Muscle of leg (tissue), 11 donors: ENCODE data around the gene TCF12. TPM values are rescaled to one million over a fixed set of nuclear protein-coding genes. Genes with fewer than 3 reads are reported as not detected.
"Not testable (repeated sequence)": the region's sequence is repeated elsewhere in the genome, so short reads cannot be mapped to it uniquely, and the experiment has no call there.

Experiments
- DNase-seq: peaks from one replicate; pipeline ENCODE4 v3.0.0; 2013
- H3K27ac ChIP-seq: one replicate; pipeline ENCODE4 v1.5.1; 2013; ENCODE audit warnings: mild to moderate bottlenecking, low read length, control low read depth
- H3K27me3 ChIP-seq: one replicate; pipeline ENCODE4 v1.6.1; 2013; ENCODE audit warnings: low read length; ENCODE audit not compliant: control insufficient read depth, insufficient read depth
- H3K36me3 ChIP-seq: one replicate; pipeline ENCODE4 v1.6.1; 2013; ENCODE audit warnings: low read length; ENCODE audit not compliant: control insufficient read depth, insufficient read depth
- H3K4me1 ChIP-seq: one replicate; pipeline ENCODE4 v1.6.1; 2013; ENCODE audit warnings: low read length; ENCODE audit not compliant: control insufficient read depth, insufficient read depth
- H3K4me3 ChIP-seq: one replicate; pipeline ENCODE4 v1.5.1; 2013; ENCODE audit warnings: low read length, control low read depth
- H3K9me3 ChIP-seq: replicated peaks from 2 replicates; pipeline ENCODE4 v1.6.1; 2013; ENCODE audit warnings: low read depth, low read length; ENCODE audit not compliant: control insufficient read depth
- WGBS: methylation state at CpG from one replicate; pipeline ENCODE4 v1.1.5; 2013; ENCODE audit warnings: missing lambda C conversion rate; ENCODE audit not compliant: insufficient coverage; 5-methylcytosine and 5-hydroxymethylcytosine counted together
- polyA plus RNA-seq, 8 donors: library from polyadenylated mRNA; unstranded; fragments of 120-200 nt; gene quantifications; one replicate each; pipeline versions ENCODE4 v1.2.1 to v1.2.3, GENCODE V29; 2013; ENCODE audit warnings: inconsistent platforms in 1 of 8, low replicate concordance in 1 of 8; ENCODE audit not compliant: insufficient read length in 8 of 8, insufficient read depth in 1 of 8
- total RNA-seq: library from RNA; stranded (reverse); fragments of 120-200 nt; gene quantifications from one replicate; pipeline ENCODE4 v1.2.4, GENCODE V29; 2013

The TCF12 gene
- total and polyA plus RNA-seq, 9 donors = 79.1 to 147 (median 116) TPM

DNA sequence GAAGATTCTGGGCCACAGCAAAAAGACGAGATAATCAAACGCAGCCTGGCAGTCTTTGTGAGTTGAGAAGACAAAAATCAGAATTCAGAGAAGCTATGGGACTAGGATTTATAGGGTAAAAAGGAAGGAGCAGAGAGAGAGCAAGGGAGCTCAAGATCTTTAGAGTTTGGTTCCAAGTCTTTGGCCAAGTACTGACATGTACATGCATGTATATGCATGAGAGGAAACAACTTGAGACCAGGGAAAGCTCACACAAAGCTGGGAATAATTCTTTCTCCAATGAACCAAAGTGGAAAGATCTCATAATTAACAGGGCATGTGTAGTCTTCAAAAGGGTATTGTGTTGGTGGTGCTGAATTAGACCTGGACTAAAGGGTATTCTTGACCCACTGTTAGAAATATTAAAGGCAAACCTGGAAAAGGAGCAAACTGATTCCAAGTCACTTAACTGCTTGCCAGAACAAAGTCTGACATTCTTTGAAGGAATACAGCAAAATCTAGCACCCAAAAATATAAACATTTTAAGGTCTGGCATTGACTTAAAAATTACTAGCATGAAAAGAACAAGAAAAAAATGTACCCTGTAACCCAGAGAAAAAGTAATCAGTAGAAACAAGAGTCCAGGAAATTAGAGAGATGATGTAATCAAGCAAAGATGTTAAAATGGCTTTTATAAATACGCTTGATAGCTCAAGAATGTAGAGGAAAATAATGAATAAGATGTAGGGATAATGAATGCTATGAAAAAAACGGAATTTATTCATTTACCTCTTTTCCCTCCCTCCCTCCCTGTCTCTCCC lies 231.8 kb downstream of the TCF12 start:
- Histone ChIP-seq H3K4me1 (peaks cover 11% of the 10 kb centered on the region), H3K27me3 (no peaks in the 10 kb centered on the region), H3K36me3 (peaks cover 5% of the 10 kb centered on the region), H3K27ac (no peak overlapping the region), H3K4me3 (no peak overlapping the region), H3K9me3 (peaks cover 14% of the 10 kb centered on the region)
- DNase-seq = no peak
- WGBS = no CpG with 5 or more reads among the region's 4 CpGs

DNA sequence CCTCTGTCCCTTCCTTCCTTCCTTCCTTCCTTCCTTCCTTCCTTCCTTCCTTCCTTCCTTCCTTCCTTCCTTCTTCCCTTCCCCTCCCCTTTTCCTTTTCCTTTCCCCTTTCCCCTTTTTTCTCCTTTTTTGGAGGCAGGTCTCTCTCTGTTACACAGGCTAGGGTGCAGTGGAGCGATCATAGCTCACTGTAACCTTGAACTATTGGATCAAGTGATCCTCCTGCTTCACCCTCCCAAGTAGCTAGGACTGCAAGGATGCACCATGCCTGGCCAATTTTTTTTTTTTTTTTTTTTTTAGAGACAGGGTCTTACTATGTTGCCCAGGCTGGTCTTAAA lies 232.4 kb downstream of the TCF12 start:
- not testable (repeated sequence) for H3K4me3 ChIP-seq, H3K27ac ChIP-seq, DNase-seq, H3K27me3 ChIP-seq, H3K36me3 ChIP-seq
- Histone ChIP-seq H3K9me3 (peaks cover 14% of the 10 kb centered on the region), H3K4me1 (peaks cover 14% of the 10 kb centered on the region)
- WGBS = no CpG with 5 or more reads among the region's 1 CpG

DNA sequence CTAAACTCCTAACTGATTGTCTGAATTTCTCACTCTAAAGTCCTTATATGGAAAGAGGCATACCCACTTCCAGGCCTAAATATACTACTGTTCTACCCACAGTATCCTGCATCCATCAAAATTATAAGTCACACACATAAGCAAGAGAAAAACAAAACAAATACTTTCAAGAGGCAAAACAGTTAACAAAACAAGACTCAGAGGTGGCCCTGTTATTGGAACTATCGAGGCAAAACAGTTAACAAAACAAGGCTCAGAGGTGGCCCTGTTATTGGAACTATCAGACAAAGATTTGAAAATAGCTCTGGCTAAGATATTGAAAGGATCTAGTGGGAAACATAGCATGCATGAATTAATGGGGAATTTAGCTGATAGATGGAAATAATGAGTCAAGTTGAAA lies 233.7 kb downstream of the TCF12 start:
- Histone ChIP-seq H3K36me3 (peaks cover 7% of the 10 kb centered on the region), H3K4me1 (peaks cover 14% of the 10 kb centered on the region), H3K27ac (no peak overlapping the region), H3K4me3 (no peak overlapping the region), H3K27me3 (no peaks in the 10 kb centered on the region), H3K9me3 (peaks cover 14% of the 10 kb centered on the region)
- 100% methylated on average over 1 of the region's 1 CpG for whole genome bisulfite sequencing
- no peak for DNase-seq

DNA sequence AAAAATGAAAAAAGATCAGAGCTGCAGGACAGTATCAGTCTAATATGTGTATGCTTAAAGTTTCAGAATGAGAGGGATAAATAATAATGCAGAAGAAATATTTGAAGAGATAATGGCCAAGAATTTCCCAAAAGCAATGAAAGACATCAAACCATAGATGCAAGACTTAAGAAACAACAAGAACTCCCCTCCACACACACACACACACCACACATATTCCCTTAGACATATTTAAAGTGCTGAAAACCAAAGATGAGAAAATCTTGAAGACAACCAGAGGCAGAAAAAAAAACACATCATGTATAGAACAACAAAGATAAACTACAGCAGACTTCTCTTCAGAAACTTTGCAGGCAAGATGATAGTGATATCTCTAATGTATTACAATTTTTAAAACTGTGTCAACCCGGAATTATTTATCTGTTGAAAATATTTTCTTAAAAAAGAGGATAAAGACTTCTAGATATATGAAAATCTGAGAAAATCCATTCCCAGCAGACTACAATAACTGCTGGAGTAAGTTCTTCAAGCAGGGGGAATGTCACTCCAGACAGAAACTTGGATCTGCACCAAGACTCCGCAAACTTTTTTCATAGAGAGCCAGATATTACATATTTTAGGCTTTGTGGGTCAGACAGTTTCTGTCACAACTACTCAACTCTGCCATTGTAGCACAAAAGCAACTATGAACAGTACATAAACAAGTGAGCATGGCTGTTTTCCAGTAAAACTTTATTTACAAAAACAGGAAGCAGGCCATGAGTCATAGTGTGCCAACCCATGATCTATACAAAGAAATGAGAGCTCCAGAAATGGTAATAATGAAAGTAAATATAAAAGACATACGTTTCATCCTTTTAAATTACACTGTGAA lies 234.5 kb downstream of the TCF12 start:
- no CpG with 5 or more reads among the region's 3 CpGs for WGBS
- H3K27ac ChIP-seq = no peak overlapping the region
- peaks cover 7% of the 10 kb centered on the region for H3K36me3 ChIP-seq

DNA sequence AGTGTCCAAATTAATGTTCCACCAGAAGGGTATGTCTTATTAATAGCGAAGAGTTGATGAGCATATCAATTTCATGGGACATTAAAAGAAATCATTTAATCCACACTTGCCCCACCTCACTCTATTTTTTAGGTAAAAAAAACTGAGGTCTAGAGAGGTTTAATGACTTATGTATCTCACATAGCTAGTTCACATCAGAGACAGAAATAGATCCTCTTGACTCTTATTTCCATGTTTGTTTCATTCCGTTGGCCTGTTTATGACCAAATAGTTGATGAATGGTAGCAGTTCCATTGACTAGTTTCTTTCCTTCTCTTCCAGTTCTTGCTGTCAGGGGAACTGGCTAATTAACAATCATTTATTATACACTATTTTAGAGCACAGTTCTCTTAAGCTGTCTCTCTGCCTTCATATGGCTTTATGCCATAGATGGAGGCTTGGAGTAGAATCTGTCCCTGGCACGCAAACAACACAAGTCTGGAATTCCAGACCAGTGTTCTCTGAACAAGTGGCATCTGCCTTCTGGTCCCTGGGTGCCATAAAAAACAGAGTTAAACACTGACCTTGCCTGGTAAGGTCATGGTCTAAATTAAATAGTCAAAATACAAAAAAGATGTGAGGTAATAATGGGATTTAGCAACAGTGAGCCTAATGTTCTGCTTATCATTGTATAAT lies 237.9 kb downstream of the TCF12 start:
- 83% methylated on average over 1 of the region's 3 CpGs for WGBS
- H3K36me3 ChIP-seq = peaks cover 7% of the 10 kb centered on the region
- peaks cover 13% of the 10 kb centered on the region for H3K9me3 ChIP-seq
- H3K4me1 ChIP-seq = peaks cover 11% of the 10 kb centered on the region
- peak; percentile 83 for DNase-seq
- no peak overlapping the region for H3K4me3 ChIP-seq
- no peaks in the 10 kb centered on the region for H3K27me3 ChIP-seq
- peak overlapping the region; percentile 49 for H3K27ac ChIP-seq

More for the DNA sequence above, 234.5 kb downstream of the TCF12 start:
- Histone ChIP-seq H3K27me3 (no peaks in the 10 kb centered on the region), H3K4me3 (no peak overlapping the region), H3K4me1 (peaks cover 12% of the 10 kb centered on the region), H3K9me3 (peaks cover 14% of the 10 kb centered on the region)
- DNase-seq = peak; percentile 31

DNA sequence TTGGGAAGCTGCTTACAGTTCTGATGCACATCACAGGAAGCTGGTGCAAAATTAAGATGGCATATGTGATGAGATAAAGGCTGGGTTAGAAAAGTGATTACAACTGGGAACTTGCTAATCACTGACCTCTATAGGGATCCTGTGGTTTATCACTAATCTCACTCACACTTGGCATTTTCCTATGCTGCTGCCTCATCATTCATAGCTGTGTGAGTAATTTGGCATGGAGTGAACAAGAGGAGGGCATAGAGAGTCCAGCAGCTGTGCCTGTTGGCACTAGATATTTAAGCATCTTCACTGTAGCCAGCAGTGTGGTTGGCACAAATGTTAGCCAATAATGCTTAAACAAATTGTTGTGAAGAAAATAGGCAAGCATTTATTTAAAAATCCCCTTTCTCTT lies 240.1 kb downstream of the TCF12 start:
- Histone ChIP-seq H3K4me1 (peaks cover 11% of the 10 kb centered on the region), H3K36me3 (peaks cover 2% of the 10 kb centered on the region), H3K27ac (peak overlapping the region; percentile 42), H3K9me3 (no peaks in the 10 kb centered on the region), H3K4me3 (no peak overlapping the region), H3K27me3 (no peaks in the 10 kb centered on the region)
- DNase-seq = peak; percentile 90

DNA sequence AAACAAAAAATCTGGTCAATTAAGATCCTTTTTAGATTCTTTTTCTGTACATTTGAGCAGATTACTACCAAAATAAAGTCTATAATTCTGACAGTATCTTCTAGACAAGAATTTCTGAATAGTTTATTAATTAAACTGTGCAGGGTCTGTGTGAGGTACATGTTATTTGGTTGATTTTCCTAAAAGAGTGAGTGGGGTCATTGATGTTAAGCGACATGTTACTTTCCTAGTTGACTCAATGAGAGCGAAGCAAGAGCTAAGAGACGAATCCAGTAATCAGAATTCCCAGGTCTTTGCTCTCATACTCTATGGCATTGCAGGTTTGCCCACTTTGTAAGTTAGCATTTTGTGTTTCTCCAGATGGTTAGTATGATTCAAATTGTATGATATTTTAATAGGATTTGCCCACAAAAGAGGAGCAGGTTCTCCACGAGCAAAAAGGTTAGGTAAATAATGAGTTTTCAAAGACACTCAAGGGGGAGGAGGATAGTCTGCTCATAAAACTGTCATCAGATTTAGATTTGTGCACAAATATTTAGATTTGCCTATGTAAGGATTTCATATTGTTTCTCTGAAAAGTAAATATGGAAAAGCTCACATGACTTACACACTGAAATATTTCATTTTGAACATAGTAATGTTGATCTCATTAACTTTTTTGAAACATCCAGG lies 240.7 kb downstream of the TCF12 start:
- H3K9me3 ChIP-seq = no peaks in the 10 kb centered on the region
- peaks cover 5% of the 10 kb centered on the region for H3K36me3 ChIP-seq
- no peak overlapping the region for H3K4me3 ChIP-seq
- no CpG with 5 or more reads among the region's 4 CpGs for WGBS
- H3K27ac ChIP-seq = peak overlapping the region; percentile 23
- peaks cover 11% of the 10 kb centered on the region for H3K4me1 ChIP-seq
- H3K27me3 ChIP-seq = no peaks in the 10 kb centered on the region
- DNase-seq = peak; percentile 53

DNA sequence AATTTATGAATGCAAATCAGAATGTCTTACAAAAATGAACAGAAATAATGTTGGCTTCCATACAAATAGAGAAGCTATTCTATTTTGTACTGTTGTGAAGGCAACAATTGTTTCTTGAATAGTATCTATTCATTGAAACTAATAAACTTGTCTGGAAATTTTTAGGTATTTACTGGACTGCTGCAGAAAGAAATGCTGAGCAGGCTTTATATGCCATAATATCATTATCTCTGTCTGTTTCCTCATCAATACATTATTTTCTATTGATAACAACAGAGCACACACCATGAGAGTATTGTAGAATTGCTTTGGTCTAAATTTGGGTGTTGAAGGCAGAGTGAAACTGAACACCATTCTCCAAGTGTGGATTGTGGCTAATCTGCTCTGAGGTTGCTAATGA lies 241.3 kb downstream of the TCF12 start:
- DNase-seq = no peak
- H3K27ac ChIP-seq = peak overlapping the region; percentile 49
- H3K36me3 ChIP-seq = peaks cover 5% of the 10 kb centered on the region
- no peaks in the 10 kb centered on the region for H3K9me3 ChIP-seq
- peaks cover 11% of the 10 kb centered on the region for H3K4me1 ChIP-seq
- no peak overlapping the region for H3K4me3 ChIP-seq
- no peaks in the 10 kb centered on the region for H3K27me3 ChIP-seq

DNA sequence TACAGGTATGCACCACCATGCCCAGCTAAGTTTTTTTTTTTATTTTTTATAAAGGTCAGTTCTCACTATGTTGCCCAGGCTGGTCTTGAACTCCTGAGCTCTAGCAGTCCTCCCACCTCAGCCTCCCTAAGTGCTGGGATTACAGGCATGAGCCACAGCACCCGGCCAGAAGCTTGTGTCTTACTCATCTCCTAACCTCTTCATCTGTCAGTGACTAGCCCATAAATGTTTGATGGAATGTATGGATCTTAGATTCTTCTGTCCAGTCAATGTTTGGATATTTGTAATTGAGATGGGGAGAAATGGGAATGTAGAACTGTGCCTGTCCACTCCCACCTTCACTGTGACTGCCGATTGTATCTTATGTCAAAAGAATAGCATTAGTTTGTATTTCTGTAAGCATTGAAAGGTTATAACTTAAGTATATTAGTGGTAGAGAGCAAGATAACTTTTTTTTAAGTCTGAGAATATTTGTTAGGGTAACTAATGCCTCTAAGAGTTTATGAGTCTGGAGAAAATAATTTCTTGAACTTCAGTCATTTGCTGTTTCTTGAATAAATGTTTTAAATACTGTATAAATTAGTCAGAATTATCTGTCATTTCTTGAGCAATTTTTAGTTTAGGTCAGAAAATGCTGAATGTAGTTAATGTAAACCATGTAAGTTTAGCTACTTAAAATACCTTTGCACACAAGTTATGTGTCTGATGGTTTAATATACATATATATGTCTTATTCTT lies 242.5 kb downstream of the TCF12 start:
- DNase-seq = no peak
- Histone ChIP-seq H3K27ac (no peak overlapping the region), H3K4me1 (peaks cover 8% of the 10 kb centered on the region), H3K9me3 (no peaks in the 10 kb centered on the region), H3K36me3 (peaks cover 3% of the 10 kb centered on the region), H3K27me3 (no peaks in the 10 kb centered on the region), H3K4me3 (no peak overlapping the region)
- no CpG with 5 or more reads among the region's 2 CpGs for WGBS
